Neural progenitor cell (in vitro differentiated cells): Measurements from ENCODE around the gene ELP1. TPM values are rescaled to one million over a fixed set of nuclear protein-coding genes. Genes with fewer than 3 reads are reported as not detected.

Experiments
- DNase-seq: peaks from one replicate; pipeline ENCODE4 v3.0.0-alpha.2; 2016; ENCODE audit warnings: low spot score
- H2AFZ ChIP-seq: fragments of 200-600 bp; sonication (generic); replicated peaks from 2 replicates; pipeline ENCODE4 v1.6.1; 2016; ENCODE audit warnings: antibody characterized with exemption
- H3F3A ChIP-seq: fragments of 200-600 bp; sonication (generic); 2 replicates; pipeline ENCODE4 v1.6.1; 2016; ENCODE audit warnings: antibody characterized with exemption, low read depth
- H3K27ac ChIP-seq: fragments of 200-600 bp; sonication (generic); 2 replicates; pipeline ENCODE4 v1.5.1; 2016; ENCODE audit warnings: mild to moderate bottlenecking
- H3K27me3 ChIP-seq: fragments of 200-600 bp; sonication (generic); 2 replicates; pipeline ENCODE4 v1.6.1; 2016; ENCODE audit warnings: mild to moderate bottlenecking, moderate library complexity
- H3K36me3 ChIP-seq: fragments of 200-600 bp; sonication (generic); 2 replicates; pipeline ENCODE4 v1.5.1; 2016
- H3K4me1 ChIP-seq: fragments of 200-600 bp; sonication (generic); 2 replicates; pipeline ENCODE4 v1.6.1; 2016; ENCODE audit warnings: mixed run types
- H3K4me2 ChIP-seq: fragments of 200-600 bp; sonication (generic); 2 replicates; pipeline ENCODE4 v1.6.1; 2016
- H3K4me3 ChIP-seq: fragments of 200-600 bp; sonication (generic); 2 replicates; pipeline ENCODE4 v1.5.1; 2016
- H3K79me2 ChIP-seq: fragments of 200-600 bp; sonication (generic); 2 replicates; pipeline ENCODE4 v1.6.1; 2016; ENCODE audit warnings: low read depth
- H3K9ac ChIP-seq: fragments of 200-600 bp; sonication (generic); 2 replicates; pipeline ENCODE4 v1.6.1; 2016
- H3K9me3 ChIP-seq: fragments of 200-600 bp; sonication (generic); 2 replicates; pipeline ENCODE4 v1.5.1; 2016; ENCODE audit warnings: low read depth
- H4K20me1 ChIP-seq: fragments of 200-600 bp; sonication (generic); 2 replicates; pipeline ENCODE4 v1.6.1; 2016; ENCODE audit warnings: low read depth
- H3K27ac Mint-ChIP-seq: 3 replicates; pipeline ENCODE4 v1.8.0; 2021; ENCODE audit warnings: mixed read lengths
- H3K27me3 Mint-ChIP-seq: 2 replicates; pipeline ENCODE4 v1.8.0; 2022; ENCODE audit warnings: low read depth, mild to moderate bottlenecking, inconsistent platforms, moderate library complexity, mixed read lengths; ENCODE audit not compliant: insufficient read depth
- H3K36me3 Mint-ChIP-seq: 3 replicates; pipeline ENCODE4 v1.8.0; 2021; ENCODE audit warnings: mixed read lengths
- H3K4me1 Mint-ChIP-seq: 3 replicates; pipeline ENCODE4 v1.8.0; 2021; ENCODE audit warnings: mixed read lengths
- H3K4me3 Mint-ChIP-seq: 3 replicates; pipeline ENCODE4 v1.8.0; 2021; ENCODE audit warnings: mild to moderate bottlenecking, moderate library complexity, mixed read lengths
- H3K9me3 Mint-ChIP-seq: 3 replicates; pipeline ENCODE4 v1.8.0; 2020; ENCODE audit warnings: mixed read lengths
- CTCF ChIP-seq: fragments of 200-600 bp; sonication (generic); IDR thresholded peaks from 2 replicates; pipeline ENCODE4 v1.5.1; 2017; ENCODE audit warnings: antibody characterized with exemption, mild to moderate bottlenecking
- EZH2 ChIP-seq: fragments of 200-600 bp; sonication (generic); IDR thresholded peaks from 2 replicates; pipeline ENCODE4 v1.6.1; 2017; ENCODE audit warnings: antibody characterized with exemption, mild to moderate bottlenecking, moderate library complexity
- EZH2phosphoT487 ChIP-seq: fragments of 200-600 bp; sonication (generic); IDR thresholded peaks from 2 replicates; pipeline ENCODE4 v1.6.1; 2017; ENCODE audit warnings: antibody characterized with exemption
- total RNA-seq: library from RNA; depleted of rRNA; stranded (reverse); fragments of >200 nt; gene quantifications from 2 replicates; pipeline ENCODE4 v1.2.3, GENCODE V29; 2015; ENCODE audit warnings: low replicate concordance

The ELP1 gene
- total RNA-seq, 1 donor from 2014 or later = 97.2 TPM

DNA sequence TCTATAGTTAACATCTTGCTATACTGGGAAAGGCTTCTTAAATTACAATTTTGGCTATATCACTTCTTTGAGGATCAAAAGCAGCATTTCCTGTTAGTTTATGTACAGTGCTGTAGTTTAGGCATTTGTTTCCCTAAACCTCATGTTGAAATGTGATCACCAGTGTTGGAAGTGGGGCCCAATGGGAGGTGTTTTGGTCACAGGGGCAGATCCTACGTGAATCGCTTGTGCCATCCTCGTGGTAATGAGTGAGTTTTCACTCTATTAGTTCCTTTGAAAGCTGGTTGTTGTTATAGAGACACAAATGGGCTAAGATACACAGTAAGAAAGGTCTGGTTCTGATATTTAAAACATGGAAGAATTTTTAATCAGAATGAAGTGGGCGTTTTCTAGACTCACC is 66.1 kb downstream of the ELP1 start:
- Histone ChIP-seq H3K4me1 (no peaks in the 10 kb centered on the region), H3K79me2 (no peaks in the 10 kb centered on the region), H3K27ac (no peak overlapping the region), H3K36me3 (peaks cover 1% of the 10 kb centered on the region), H3K4me3 (no peak overlapping the region), H4K20me1 (no peaks in the 10 kb centered on the region), H3K27me3 (no peaks in the 10 kb centered on the region), H3K4me2 (no peak overlapping the region), H3K9me3 (no peaks in the 10 kb centered on the region), H2AFZ (no peak overlapping the region), H3K9ac (no peak overlapping the region), H3F3A (no peaks in the 10 kb centered on the region)
- no peak overlapping the region for H3K4me3 Mint-ChIP-seq
- DNase-seq = no peak
- TF ChIP-seq CTCF (no peak), EZH2phosphoT487 (no peak), EZH2 (no peak)
- peaks cover 33% of the 10 kb centered on the region for H3K36me3 Mint-ChIP-seq
- no peaks in the 10 kb centered on the region for H3K9me3 Mint-ChIP-seq
- H3K27me3 Mint-ChIP-seq = no peaks in the 10 kb centered on the region
- H3K4me1 Mint-ChIP-seq = no peaks in the 10 kb centered on the region
- H3K27ac Mint-ChIP-seq = no peak overlapping the region

DNA sequence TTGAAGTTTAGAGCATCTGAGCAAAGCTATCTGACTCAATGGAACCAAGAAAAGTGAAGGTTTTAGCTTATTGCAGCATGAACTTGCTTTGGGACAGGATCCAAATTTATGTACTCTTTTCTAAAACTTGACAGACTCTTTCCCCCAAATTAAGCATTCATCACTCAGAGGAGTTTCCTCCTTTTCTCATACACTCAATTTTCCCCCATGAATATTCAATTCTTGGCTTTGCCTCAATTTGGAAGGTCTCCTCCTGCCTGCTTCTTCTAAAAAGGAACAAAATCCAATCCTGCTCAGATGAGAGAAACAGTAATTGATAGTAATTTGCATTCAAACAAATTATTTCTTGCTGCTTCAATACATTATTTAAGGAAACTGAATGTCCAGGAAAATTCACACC is 66.8 kb downstream of the ELP1 start:
- no peaks in the 10 kb centered on the region for H3K9me3 ChIP-seq
- H3K36me3 ChIP-seq = no peaks in the 10 kb centered on the region
- no peak overlapping the region for H3K27ac ChIP-seq
- H3K4me2 ChIP-seq = no peak overlapping the region
- no peaks in the 10 kb centered on the region for H3K4me1 ChIP-seq
- no peaks in the 10 kb centered on the region for H3K27me3 ChIP-seq
- no peak for TF ChIP-seq EZH2
- TF ChIP-seq CTCF = no peak
- no peak for TF ChIP-seq EZH2phosphoT487
- no peak overlapping the region for H3K4me3 ChIP-seq
- Mint-ChIP-seq H3K9me3 (no peaks in the 10 kb centered on the region), H3K27ac (no peak overlapping the region), H3K27me3 (no peaks in the 10 kb centered on the region), H3K4me3 (no peak overlapping the region), H3K36me3 (peaks cover 29% of the 10 kb centered on the region), H3K4me1 (no peaks in the 10 kb centered on the region)
- no peak overlapping the region for H2AFZ ChIP-seq
- no peak for DNase-seq
- H3K79me2 ChIP-seq = no peaks in the 10 kb centered on the region
- H3K9ac ChIP-seq = no peak overlapping the region
- H4K20me1 ChIP-seq = no peaks in the 10 kb centered on the region
- no peaks in the 10 kb centered on the region for H3F3A ChIP-seq

DNA sequence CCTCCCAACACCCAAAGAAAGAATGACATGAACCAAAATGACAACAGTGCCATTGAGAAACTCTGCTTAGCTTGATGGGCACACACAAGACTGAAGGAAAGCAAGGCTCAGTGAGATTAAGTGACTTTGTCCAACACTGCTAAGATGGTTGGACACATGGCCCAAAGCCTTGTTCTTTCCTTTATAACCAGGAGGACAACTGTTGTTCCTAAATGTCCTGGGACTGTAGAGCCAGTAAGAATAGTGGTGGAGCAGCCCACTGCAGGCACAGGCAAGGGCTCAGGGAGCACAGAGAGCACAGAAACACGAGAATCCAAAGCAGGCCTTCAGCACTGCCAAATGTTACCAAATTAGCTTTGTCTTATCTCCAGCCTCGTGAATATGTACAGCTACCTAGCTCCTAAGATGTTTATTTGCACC is 67.9 kb downstream of the ELP1 start:
- DNase-seq = no peak
- H3K9me3 Mint-ChIP-seq = no peaks in the 10 kb centered on the region
- H3K27ac Mint-ChIP-seq = no peak overlapping the region
- no peaks in the 10 kb centered on the region for H4K20me1 ChIP-seq
- no peak overlapping the region for H3K4me2 ChIP-seq
- H3K36me3 ChIP-seq = no peaks in the 10 kb centered on the region
- peaks cover 19% of the 10 kb centered on the region for H3K36me3 Mint-ChIP-seq
- TF ChIP-seq CTCF (no peak), EZH2phosphoT487 (no peak), EZH2 (no peak)
- no peak overlapping the region for H2AFZ ChIP-seq
- H3F3A ChIP-seq = no peaks in the 10 kb centered on the region
- H3K27ac ChIP-seq = no peak overlapping the region
- H3K27me3 ChIP-seq = no peaks in the 10 kb centered on the region
- no peak overlapping the region for H3K4me3 Mint-ChIP-seq
- no peaks in the 10 kb centered on the region for H3K9me3 ChIP-seq
- H3K27me3 Mint-ChIP-seq = no peaks in the 10 kb centered on the region
- no peaks in the 10 kb centered on the region for H3K79me2 ChIP-seq
- H3K4me1 ChIP-seq = no peaks in the 10 kb centered on the region
- peaks cover 3% of the 10 kb centered on the region for H3K4me1 Mint-ChIP-seq
- no peak overlapping the region for H3K9ac ChIP-seq
- no peak overlapping the region for H3K4me3 ChIP-seq
